ENCODE results near the gene IFNAR2.

GRCh38 chr21:33270986-33271385, 41.2 kb downstream of the IFNAR2 start:
- TF ChIP-seq CTCF (conservative IDR thresholded peaks at IDR 0.05; ENCODE audit: low read depth in 2 of 2) (no peak), ETS1 (IDR thresholded peaks at IDR 0.05) (no peak), POLR2AphosphoS5 (IDR thresholded peaks at IDR 0.05; ENCODE audit: low read depth) (no peak), ZNF331 (CRISPR knock-in tag; IDR thresholded peaks at IDR 0.05; ENCODE audit: low read depth) (no peak), EZH2phosphoT487 (IDR thresholded peaks at IDR 0.05; ENCODE audit: unreplicated experiment) (no peak), REST (IDR thresholded peaks at IDR 0.05; ENCODE audit: unreplicated experiment) (no peak), CREB1 (CRISPR knock-in tag; IDR thresholded peaks at IDR 0.05; ENCODE audit: low read depth) (no peak), EZH2 (IDR thresholded peaks at IDR 0.05; ENCODE audit: low read depth, unreplicated experiment) (no peak), ZNF462 (CRISPR knock-in tag; IDR thresholded peaks at IDR 0.05) (no peak)
